Transverse colon (tissue), 4 donors: ENCODE measurements around the gene KIAA1328.

Source experiments
- CTCF ChIP-seq, 5 experiments: fragments of 200-600 bp in 3 of 5; fragments of 450-650 bp in 2 of 5; sonication (generic) in 3 of 5; IDR thresholded peaks; 1 replicate in 2 of 5; 2 replicates in 3 of 5; pipeline ENCODE4 v1.5.1; 2016 to 2017; ENCODE audit warnings: antibody characterized with exemption in 5 of 5, inconsistent platforms in 3 of 5, mild to moderate bottlenecking in 2 of 5, moderate library complexity in 1 of 5
- POLR2AphosphoS5 ChIP-seq, 3 donors: sonication (generic); formaldehyde crosslinking; IDR thresholded peaks; one replicate each; pipeline ENCODE4 v1.6.1; 2016; ENCODE audit warnings: antibody characterized with exemption in 3 of 3

- TF ChIP-seq CTCF (IDR thresholded peaks at IDR 0.05), result no peak
- TF ChIP-seq POLR2AphosphoS5 (IDR thresholded peaks at IDR 0.05), result no peak
Measured at GRCh38 chr18:36895606-36896005, 66.7 kb downstream of the KIAA1328 start.
